ENCODE data around the gene CDKL2. TPM values are rescaled to one million over a fixed set of nuclear protein-coding genes. Genes with fewer than 3 reads are reported as not detected.

Gene CDKL2
- total and polyA plus RNA-seq, 2 of the 8 experiments (the other 6 are each of a cell fraction or from before 2014, with no cell fraction given) = 1.4 to 2.1 TPM

DNA sequence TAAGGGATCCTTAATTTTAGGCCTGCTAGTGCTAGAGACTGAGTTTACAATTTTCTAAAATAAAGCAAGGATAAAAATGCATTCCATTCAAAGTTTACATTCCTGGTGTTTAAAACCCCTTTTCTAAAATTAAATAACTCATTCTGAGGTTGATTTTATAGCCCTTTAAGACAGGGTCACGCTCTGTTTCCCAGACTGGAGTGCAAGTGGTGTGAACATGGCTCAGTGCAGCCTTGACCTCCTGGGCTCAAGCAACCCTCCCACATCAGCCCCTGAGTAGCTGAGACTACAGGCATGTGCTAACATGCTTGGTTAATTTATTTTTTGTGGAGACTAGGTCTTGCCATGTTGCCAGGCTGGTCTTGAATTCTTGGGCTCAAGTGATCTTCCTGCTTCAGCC is 6.8 kb upstream of the CDKL2 start:
- Histone ChIP-seq H2BK20ac (ENCODE audit: low read length) (no peak overlapping the region), H2BK5ac (ENCODE audit: low read depth, low read length) (no peak overlapping the region), H3K27ac (ENCODE audit: low read depth, low read length) (no peak overlapping the region), H3K23me2 (ENCODE audit: low read depth, low read length) (peaks cover 2% of the 10 kb centered on the region; the same call in 1 of the 2 replicates), H3K79me1 (ENCODE audit: low read depth, low read length) (no peaks in the 10 kb centered on the region), H3K9ac (replicated peaks in 1 of 4; ENCODE audit: extremely low read depth in 1 of 4, low read depth in 3 of 4, low read length in 3 of 4) (no peak overlapping the region), H4K8ac (ENCODE audit: extremely low read depth, insufficient read depth, low read length) (no peak overlapping the region), H3K23ac (ENCODE audit: insufficient read length) (no peak overlapping the region), H2BK12ac (ENCODE audit: low read depth, low read length) (no peak overlapping the region), H4K91ac (replicated peaks; ENCODE audit: insufficient read length, low read length) (no peak overlapping the region), H3K18ac (ENCODE audit: extremely low read depth, low read length) (no peak overlapping the region), H3K4me2 (ENCODE audit: insufficient read depth in 1 of 2, low read depth in 2 of 2, low read length in 2 of 2) (no peak overlapping the region), H4K20me1 (replicated peaks in 1 of 2; ENCODE audit: control insufficient read depth in 1 of 2, insufficient read depth in 2 of 2, low read length in 2 of 2) (no peaks in the 10 kb centered on the region), H3K56ac (replicated peaks; ENCODE audit: insufficient read length, low read depth, low read length) (no peak overlapping the region), H2BK120ac (replicated peaks; ENCODE audit: low read depth, low read length) (no peak overlapping the region), H2AFZ (ENCODE audit: low read length) (no peak overlapping the region), H2AK5ac (ENCODE audit: low read depth, low read length) (no peak overlapping the region), H3K4me3 (ENCODE audit: extremely low read depth in 1 of 4, insufficient read depth in 2 of 4, low read depth in 3 of 4, low read length in 4 of 4) (no peak overlapping the region), H2BK15ac (ENCODE audit: low read length) (no peak overlapping the region), H3K4ac (replicated peaks; ENCODE audit: insufficient read length, low read depth, low read length) (no peak overlapping the region), H3K9me3 (ENCODE audit: insufficient read depth in 2 of 2, low read depth in 1 of 2, low read length in 1 of 2) (no peaks in the 10 kb centered on the region), H3K36me3 (ENCODE audit: control insufficient read depth in 2 of 4, insufficient read depth in 4 of 4, low read length in 3 of 4) (peaks cover 0 to 9% (median 0%) of the 10 kb centered on the region in 4 experiments; a peak in 1 of 8 replicates), H4K5ac (ENCODE audit: insufficient read length, low read depth, low read length) (no peak overlapping the region), H3K79me2 (ENCODE audit: control insufficient read depth in 1 of 2, insufficient read depth in 2 of 2, low read length in 2 of 2) (no peaks in the 10 kb centered on the region), H3K4me1 (replicated peaks in 1 of 4; ENCODE audit: control insufficient read depth in 3 of 4, insufficient read depth in 4 of 4, low read length in 3 of 4) (no peaks in the 10 kb centered on the region), H3K14ac (ENCODE audit: insufficient read length) (no peak overlapping the region), H3K27me3 (replicated peaks in 1 of 4; ENCODE audit: control insufficient read depth in 3 of 4, extremely low read depth in 1 of 4, insufficient read depth in 3 of 4, low read length in 3 of 4) (no peaks in the 10 kb centered on the region)
- ChIA-PET CTCF (ENCODE audit: partially characterized antibody) (no interaction called here), POLR2A (ENCODE audit: partially characterized antibody) (no interaction called here)
- FAIRE-seq (no peak), DNase-seq (ENCODE audit: low read depth in 1 of 2, low spot score in 2 of 2) (no peak)
- WGBS, 2 experiments (ENCODE audit: extremely low coverage in 1 of 2, insufficient coverage in 1 of 2, insufficient read length in 1 of 2, insufficient replicate concordance in 2 of 2, low coverage in 1 of 2, low lambda C conversion rate in 2 of 2, missing lambda C conversion rate in 1 of 2) = 90% methylated on average over 1 of the region's 1 CpG; no CpG with 5 or more reads in 1 of the 2 experiments
- no peak for TF ChIP-seq NANOG (IDR thresholded peaks at IDR 0.05; ENCODE audit: insufficient read depth, low read depth, low read length, poor library complexity, severe bottlenecking)
- TF ChIP-seq KDM4A (IDR thresholded peaks at IDR 0.05; ENCODE audit: low read depth, low read length, severe bottlenecking) = no peak
- TF ChIP-seq SP1 (IDR thresholded peaks at IDR 0.05; ENCODE audit: low read depth, low read length) = no peak
- TF ChIP-seq SIRT6 (IDR thresholded peaks at IDR 0.05; ENCODE audit: low read length) = no peak
- TF ChIP-seq, protein P1, sequence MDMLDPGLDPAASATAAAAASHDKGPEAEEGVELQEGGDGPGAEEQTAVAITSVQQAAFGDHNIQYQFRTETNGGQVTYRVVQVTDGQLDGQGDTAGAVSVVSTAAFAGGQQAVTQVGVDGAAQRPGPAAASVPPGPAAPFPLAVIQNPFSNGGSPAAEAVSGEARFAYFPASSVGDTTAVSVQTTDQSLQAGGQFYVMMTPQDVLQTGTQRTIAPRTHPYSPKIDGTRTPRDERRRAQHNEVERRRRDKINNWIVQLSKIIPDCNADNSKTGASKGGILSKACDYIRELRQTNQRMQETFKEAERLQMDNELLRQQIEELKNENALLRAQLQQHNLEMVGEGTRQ (IDR thresholded peaks at IDR 0.05; ENCODE audit: low read length) = no peak
- no peak for TF ChIP-seq CHD1 (IDR thresholded peaks at IDR 0.05; ENCODE audit: low read depth, low read length)

All from H1 (cell line).